HG03159 (cell line): Measurements from ENCODE around the gene GET4.
A peak's percentile ranks its signal among the peaks of the same experiment; 100 is the strongest.

Experiments
- ATAC-seq: cut with Tn5 transposase; IDR thresholded peaks from one replicate; pipeline ENCODE4 v1.9.1; 2021; ENCODE audit warnings: mild to moderate bottlenecking, moderate library complexity; ENCODE audit not compliant: unreplicated experiment

The GET4 gene

GRCh38 chr7:876077-876971 is at the start of gene GET4:
Gene GET4, plus strand, starts transcription at chr7:876554. Its CDS starts 92 bp downstream, at chr7:876646.
- peak; percentile 67 for ATAC-seq

- ATAC-seq = no peak
Measured at GRCh38 chr7:828793-829561, 47.4 kb upstream of the GET4 start.

GRCh38 chr7:830069-830468 is 46.3 kb upstream of the GET4 start:
- ATAC-seq = no peak

- ATAC-seq = peak; percentile 78
Measured at GRCh38 chr7:831596-832166, 44.7 kb upstream of the GET4 start.

GRCh38 chr7:832167-832967 is 44.0 kb upstream of the GET4 start, which contains the start of gene SUN1:
Gene SUN1, plus strand, starts transcription at chr7:832476. Its CDS starts 49 bp downstream, at chr7:832525.
- ATAC-seq = peak; percentile 54

GRCh38 chr7:832968-833424 is 43.4 kb upstream of the GET4 start:
- no peak for ATAC-seq

GRCh38 chr7:833601-834258 is 42.6 kb upstream of the GET4 start:
- no peak for ATAC-seq

GRCh38 chr7:834277-834676 is 42.1 kb upstream of the GET4 start:
- no peak for ATAC-seq

- no peak for ATAC-seq
Measured at GRCh38 chr7:835021-835420, 41.3 kb upstream of the GET4 start.

GRCh38 chr7:835485-836401 is 40.6 kb upstream of the GET4 start:
- ATAC-seq = no peak

- no peak for ATAC-seq
Measured at GRCh38 chr7:836429-836828, 39.9 kb upstream of the GET4 start.

- ATAC-seq = no peak
Measured at GRCh38 chr7:837001-837400, 39.4 kb upstream of the GET4 start.

- no peak for ATAC-seq
Measured at GRCh38 chr7:840001-840600, 36.3 kb upstream of the GET4 start.

- no peak for ATAC-seq
Measured at GRCh38 chr7:841943-842342, 34.4 kb upstream of the GET4 start.

- ATAC-seq = no peak
Measured at GRCh38 chr7:842431-843031, 33.8 kb upstream of the GET4 start.

- no peak for ATAC-seq
Measured at GRCh38 chr7:843230-843629, 33.1 kb upstream of the GET4 start.

GRCh38 chr7:844043-844442 is 32.3 kb upstream of the GET4 start:
- ATAC-seq = no peak

- ATAC-seq = no peak
Measured at GRCh38 chr7:844514-844913, 31.8 kb upstream of the GET4 start.
